ENCODE results near the gene MAFF. TPM values are rescaled to one million over a fixed set of nuclear protein-coding genes. Genes with fewer than 3 reads are reported as not detected.

Gene MAFF

GRCh38 chr22:38264322-38264843 is 62.6 kb downstream of the MAFF start:
- no peak overlapping the region for H3K4ac ChIP-seq (ENCODE audit: low read depth in 1 of 2, low read length in 2 of 2)
- H3K79me1 ChIP-seq (replicated peaks; ENCODE audit: low read length, poor library complexity, severe bottlenecking), result peaks cover 8% of the 10 kb centered on the region
- H3K14ac ChIP-seq (ENCODE audit: low read length in 2 of 2), result no peak overlapping the region
- H2AK5ac ChIP-seq (ENCODE audit: low read length, severe bottlenecking), result no peak overlapping the region
- peaks cover 20% of the 10 kb centered on the region for H3K4me1 ChIP-seq (ENCODE audit: control insufficient read depth, insufficient read depth, low read depth, low read length)
- H2BK120ac ChIP-seq (ENCODE audit: low read depth, low read length), result no peak overlapping the region
- no peak overlapping the region for H3K4me2 ChIP-seq (ENCODE audit: low read length, poor library complexity, severe bottlenecking)
- H3K18ac ChIP-seq (ENCODE audit: low read depth in 1 of 2, low read length in 2 of 2), result no peak overlapping the region
- H3K23ac ChIP-seq (ENCODE audit: low read length in 2 of 2), result no peak overlapping the region
- H3K9ac ChIP-seq (ENCODE audit: low read length), result no peak overlapping the region
- no peaks in the 10 kb centered on the region for H3K9me3 ChIP-seq (ENCODE audit: control insufficient read depth, low read length)
- no peak overlapping the region for H2BK15ac ChIP-seq (ENCODE audit: low read depth, poor library complexity, severe bottlenecking)
- DNase-seq, result no peak
- no peak overlapping the region for H4K91ac ChIP-seq (ENCODE audit: low read length)
- H3K27me3 ChIP-seq (ENCODE audit: control insufficient read depth in 1 of 2, insufficient read depth in 1 of 2, low read length in 2 of 2), result no peaks in the 10 kb centered on the region
- H3K4me3 ChIP-seq (ENCODE audit: insufficient read depth in 1 of 2, low read depth in 1 of 2, low read length in 2 of 2), result no peak overlapping the region
- H3K27ac ChIP-seq (ENCODE audit: low read length, poor library complexity, severe bottlenecking), result no peak overlapping the region
- H3K36me3 ChIP-seq (ENCODE audit: control insufficient read depth in 1 of 2, insufficient read depth in 2 of 2, low read depth in 1 of 2, low read length in 2 of 2), result peaks cover 17 to 49% of the 10 kb centered on the region in 2 experiments
- no peak overlapping the region for H2AFZ ChIP-seq (ENCODE audit: low read depth, low read length)
- no peak overlapping the region for H2BK5ac ChIP-seq (ENCODE audit: low read depth, low read length, poor library complexity, severe bottlenecking)
- no peak overlapping the region for H2BK12ac ChIP-seq (ENCODE audit: low read length in 2 of 2)
- WGBS, result 92% methylated on average over 6 of the region's 6 CpGs
- H4K8ac ChIP-seq (ENCODE audit: low read length), result peak overlapping the region; percentile 51

Small RNAs within 50 kb of the gene (small RNA-seq; reads per million reads assigned to genes)
- gene RN7SL704P (ENCODE audit: low read depth), result not detected

All from mesenchymal stem cell (in vitro differentiated cells and primary cell).